ENCODE results near the gene NOD2.

NOD2 gene

DNA sequence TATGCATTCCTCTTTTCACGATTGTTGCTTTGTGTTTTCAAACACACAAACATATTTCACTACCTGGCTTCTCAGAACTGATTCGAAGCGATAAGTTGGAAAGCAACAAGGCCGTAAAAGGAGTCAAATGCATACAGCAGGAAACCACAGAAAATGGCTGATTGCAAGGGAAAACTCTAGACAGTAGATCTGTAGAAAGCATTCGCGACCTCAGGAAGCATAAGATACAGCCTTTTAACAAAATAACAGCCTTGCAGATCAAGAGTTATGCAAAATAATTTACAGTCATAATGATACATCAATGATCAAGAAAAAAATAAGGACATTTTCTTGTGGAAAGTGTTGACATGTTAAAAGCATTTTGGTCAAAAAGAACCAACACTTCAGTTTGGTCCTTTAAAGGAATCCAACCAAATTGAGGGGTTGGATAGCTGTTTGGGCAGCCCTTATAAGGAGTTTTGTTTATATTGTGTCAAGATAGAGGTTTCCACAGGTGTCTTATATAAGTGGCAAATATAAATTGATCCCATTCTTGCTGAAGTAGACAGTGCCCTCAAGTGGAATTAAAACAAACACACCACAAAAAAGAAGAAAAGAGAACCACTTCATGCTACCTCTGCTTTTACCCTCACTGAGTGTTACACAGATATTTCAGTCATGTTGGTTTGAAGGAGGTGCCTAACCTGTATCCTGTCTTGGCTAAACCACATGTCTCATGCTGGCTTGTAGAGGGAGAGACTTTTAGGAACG, 54.0 kb downstream of the NOD2 start:
- no peak overlapping the region for H3K4me3 ChIP-seq (ENCODE audit: low read depth, low read length)
- TF ChIP-seq, protein P1, sequence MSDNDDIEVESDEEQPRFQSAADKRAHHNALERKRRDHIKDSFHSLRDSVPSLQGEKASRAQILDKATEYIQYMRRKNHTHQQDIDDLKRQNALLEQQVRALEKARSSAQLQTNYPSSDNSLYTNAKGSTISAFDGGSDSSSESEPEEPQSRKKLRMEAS (IDR thresholded peaks at IDR 0.05; ENCODE audit: low read depth, low read length): no peak
- TF ChIP-seq POLR2A (IDR thresholded peaks at IDR 0.05; ENCODE audit: extremely low read depth, insufficient read length): no peak
- TF ChIP-seq, protein P2, sequence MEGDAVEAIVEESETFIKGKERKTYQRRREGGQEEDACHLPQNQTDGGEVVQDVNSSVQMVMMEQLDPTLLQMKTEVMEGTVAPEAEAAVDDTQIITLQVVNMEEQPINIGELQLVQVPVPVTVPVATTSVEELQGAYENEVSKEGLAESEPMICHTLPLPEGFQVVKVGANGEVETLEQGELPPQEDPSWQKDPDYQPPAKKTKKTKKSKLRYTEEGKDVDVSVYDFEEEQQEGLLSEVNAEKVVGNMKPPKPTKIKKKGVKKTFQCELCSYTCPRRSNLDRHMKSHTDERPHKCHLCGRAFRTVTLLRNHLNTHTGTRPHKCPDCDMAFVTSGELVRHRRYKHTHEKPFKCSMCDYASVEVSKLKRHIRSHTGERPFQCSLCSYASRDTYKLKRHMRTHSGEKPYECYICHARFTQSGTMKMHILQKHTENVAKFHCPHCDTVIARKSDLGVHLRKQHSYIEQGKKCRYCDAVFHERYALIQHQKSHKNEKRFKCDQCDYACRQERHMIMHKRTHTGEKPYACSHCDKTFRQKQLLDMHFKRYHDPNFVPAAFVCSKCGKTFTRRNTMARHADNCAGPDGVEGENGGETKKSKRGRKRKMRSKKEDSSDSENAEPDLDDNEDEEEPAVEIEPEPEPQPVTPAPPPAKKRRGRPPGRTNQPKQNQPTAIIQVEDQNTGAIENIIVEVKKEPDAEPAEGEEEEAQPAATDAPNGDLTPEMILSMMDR (IDR thresholded peaks at IDR 0.05; ENCODE audit: low read depth, low read length): peak; percentile 34
- TF ChIP-seq MYC (IDR thresholded peaks at IDR 0.05; ENCODE audit: low read depth, low read length): peak; percentile 48; the same call in 1 of the 2 replicates
- DNase-seq (ENCODE audit: low read depth): peak; percentile 82

DNA sequence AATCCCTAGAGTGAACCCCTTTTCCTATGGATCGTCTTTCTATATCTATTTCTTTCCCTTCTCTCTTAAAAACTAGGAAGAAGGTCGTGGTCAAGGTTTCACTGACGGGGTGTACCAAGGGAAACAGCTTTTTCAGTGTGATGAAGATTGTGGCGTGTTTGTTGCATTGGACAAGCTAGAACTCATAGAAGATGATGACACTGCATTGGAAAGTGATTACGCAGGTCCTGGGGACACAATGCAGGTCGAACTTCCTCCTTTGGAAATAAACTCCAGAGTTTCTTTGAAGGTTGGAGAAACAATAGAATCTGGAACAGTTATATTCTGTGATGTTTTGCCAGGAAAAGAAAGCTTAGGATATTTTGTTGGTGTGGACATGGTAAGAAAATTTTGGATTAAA, 58.1 kb downstream of the NOD2 start:
- H3K4me3 ChIP-seq (ENCODE audit: low read depth, low read length): no peak overlapping the region
- TF ChIP-seq, protein P1 (IDR thresholded peaks at IDR 0.05; ENCODE audit: low read depth, low read length): no peak
- no peak for TF ChIP-seq POLR2A (IDR thresholded peaks at IDR 0.05; ENCODE audit: extremely low read depth, insufficient read length)
- TF ChIP-seq, protein P2 (IDR thresholded peaks at IDR 0.05; ENCODE audit: low read depth, low read length): no peak
- no peak for TF ChIP-seq MYC (IDR thresholded peaks at IDR 0.05; ENCODE audit: low read depth, low read length)
- peak; percentile 27 for DNase-seq (ENCODE audit: low read depth)

DNA sequence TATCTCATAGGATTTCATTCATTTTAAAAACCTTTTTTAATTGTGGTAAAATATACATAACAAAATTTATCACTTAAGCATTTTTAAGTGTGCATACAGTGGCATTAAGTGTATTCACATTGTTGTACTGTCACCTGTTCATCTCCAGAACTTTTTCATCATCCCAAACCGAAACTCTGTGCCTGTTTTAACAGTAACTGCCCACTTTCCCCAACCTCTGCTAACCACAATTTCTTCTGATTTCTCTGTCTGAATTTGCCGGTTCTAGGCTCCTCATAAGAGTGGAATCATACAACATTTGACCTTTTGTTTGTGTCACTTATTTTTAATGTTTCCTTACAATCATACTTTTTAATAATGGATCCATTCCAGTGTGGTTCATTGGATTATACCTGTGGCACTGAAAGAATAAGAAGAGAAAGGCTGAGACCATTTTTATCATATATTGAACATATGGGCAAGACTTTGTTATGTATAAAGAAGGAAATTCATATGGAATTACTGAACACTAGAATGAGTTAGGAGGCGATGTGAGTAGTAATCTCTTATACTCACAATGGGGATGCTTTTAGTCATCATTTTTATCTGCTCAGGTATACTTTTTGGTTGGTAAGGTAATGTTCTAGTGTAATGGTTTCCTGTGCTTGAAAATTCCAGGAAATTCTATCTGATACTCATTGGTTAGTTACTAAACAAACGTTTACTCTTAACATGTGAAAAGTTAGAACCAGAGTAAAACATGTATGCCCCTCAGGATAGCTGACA, 59.2 kb downstream of the NOD2 start:
- no peak overlapping the region for H3K4me3 ChIP-seq (ENCODE audit: low read depth, low read length)
- DNase-seq (ENCODE audit: low read depth): no peak
- no peak for TF ChIP-seq MYC (IDR thresholded peaks at IDR 0.05; ENCODE audit: low read depth, low read length)
- TF ChIP-seq, protein P1 (IDR thresholded peaks at IDR 0.05; ENCODE audit: low read depth, low read length): no peak
- TF ChIP-seq POLR2A (IDR thresholded peaks at IDR 0.05; ENCODE audit: extremely low read depth, insufficient read length): no peak
- TF ChIP-seq, protein P2 (IDR thresholded peaks at IDR 0.05; ENCODE audit: low read depth, low read length): no peak

DNA sequence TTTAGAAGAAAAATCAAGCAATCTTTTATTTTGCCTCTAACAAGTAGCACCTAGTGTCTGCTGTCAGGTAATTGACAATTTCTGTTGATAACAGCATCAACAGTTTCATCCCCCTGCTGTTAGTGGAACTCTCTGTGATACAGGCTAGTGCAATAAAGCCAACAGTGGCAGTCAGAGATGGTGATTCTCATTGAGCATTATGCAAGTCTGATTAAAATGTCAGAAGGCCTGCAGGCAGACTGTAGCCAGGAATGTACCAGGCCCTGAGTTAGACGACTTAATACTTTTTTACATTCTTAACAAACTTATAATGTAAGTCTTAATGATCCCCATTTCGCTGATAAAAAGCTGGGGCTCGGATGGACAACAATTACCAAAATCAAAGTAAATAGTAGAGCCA, 63.1 kb downstream of the NOD2 start:
- TF ChIP-seq, protein P1 (IDR thresholded peaks at IDR 0.05; ENCODE audit: low read depth, low read length): no peak
- TF ChIP-seq, protein P2 (IDR thresholded peaks at IDR 0.05; ENCODE audit: low read depth, low read length): no peak
- TF ChIP-seq MYC (IDR thresholded peaks at IDR 0.05; ENCODE audit: low read depth, low read length): no peak
- TF ChIP-seq POLR2A (IDR thresholded peaks at IDR 0.05; ENCODE audit: extremely low read depth, insufficient read length): no peak
- H3K4me3 ChIP-seq (ENCODE audit: low read depth, low read length): no peak overlapping the region
- DNase-seq (ENCODE audit: low read depth): no peak

DNA sequence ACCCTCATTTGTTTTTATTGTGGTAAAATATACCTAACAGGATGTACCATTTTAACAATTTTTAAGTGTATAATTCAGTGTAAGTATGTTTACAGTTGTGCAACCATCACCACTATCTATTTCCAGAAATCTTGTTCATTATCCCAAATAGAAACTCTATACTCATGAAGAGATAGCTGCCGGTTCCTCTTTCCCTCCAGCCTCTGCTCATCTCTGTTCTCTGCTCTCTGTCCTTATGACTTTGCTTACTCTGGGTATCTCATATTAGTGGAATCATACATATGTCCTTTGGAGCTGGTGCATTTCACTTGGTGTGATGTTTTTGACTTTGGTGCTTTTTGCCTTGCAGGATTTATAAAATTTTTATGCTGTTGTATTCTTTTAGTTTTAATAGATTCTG, 67.9 kb downstream of the NOD2 start:
- TF ChIP-seq, protein P1 (IDR thresholded peaks at IDR 0.05; ENCODE audit: low read depth, low read length): no peak
- no peak for TF ChIP-seq POLR2A (IDR thresholded peaks at IDR 0.05; ENCODE audit: extremely low read depth, insufficient read length)
- no peak for TF ChIP-seq MYC (IDR thresholded peaks at IDR 0.05; ENCODE audit: low read depth, low read length)
- TF ChIP-seq, protein P2 (IDR thresholded peaks at IDR 0.05; ENCODE audit: low read depth, low read length): no peak
- DNase-seq (ENCODE audit: low read depth): no peak

More for the DNA sequence above, 67.9 kb downstream of the NOD2 start:
- no peak overlapping the region for H3K4me3 ChIP-seq (ENCODE audit: low read depth, low read length)
